GM10248 (cell line): ENCODE measurements around the gene FOXK1.

Experiments used
- CTCF ChIA-PET: fragments of 300-600 bp; sonication (Branson Sonifier 250); formaldehyde crosslinking; extraction: SDS; loops from one replicate; lab custom pipeline; 2021; ENCODE audit warnings: antibody characterized with exemption; lab: Yijun Ruan, JAX
- POLR2A ChIA-PET: fragments of 350-650 bp; sonication (Branson Sonifier 250); formaldehyde crosslinking; extraction: SDS; loops from one replicate; lab custom pipeline; 2020; ENCODE audit warnings: antibody characterized with exemption; lab: Yijun Ruan, JAX
- DNase-seq: peaks from one replicate; pipeline ENCODE4 v3.0.0; 2012; ENCODE audit errors: extremely low spot score
- CTCF ChIP-seq: IDR thresholded peaks from 2 replicates; pipeline ENCODE4 v1.5.1; 2012; ENCODE audit warnings: mild to moderate bottlenecking, low read depth; ENCODE audit errors: extremely low read depth, missing control alignments, control extremely low read depth

Gene FOXK1

GRCh38 chr7:4744391-4745264, 62.5 kb downstream of the FOXK1 start:
- ChIA-PET CTCF (interaction anchor here (1.0 to 5.7 kb wide), 5 partner anchors 10 to 31 kb away, joined by 3 to 22 read pairs (median 4); no protein-coding TSS in a partner anchor), POLR2A (interaction anchor here (0.5 kb wide), 1 partner anchor 19 kb away, joined by 3 read pairs; no protein-coding TSS in a partner anchor)
- TF ChIP-seq CTCF, result no peak
- DNase-seq, result peak; percentile 84

- TF ChIP-seq CTCF, result no peak
- no peak for DNase-seq
- ChIA-PET POLR2A (interaction anchor here (1.3 kb wide), 1 partner anchor 30 kb away, joined by 5 read pairs; the partner anchor contains the start of gene AP5Z1), CTCF (interaction anchor here (1.0 to 5.7 kb wide), 3 partner anchors 11 to 26 kb away, joined by 3 to 22 read pairs (median 4); no protein-coding TSS in a partner anchor)
Measured at GRCh38 chr7:4745265-4745919, 63.3 kb downstream of the FOXK1 start.

GRCh38 chr7:4745971-4746919, 64.2 kb downstream of the FOXK1 start:
- ChIA-PET CTCF (interaction anchor here (1.0 to 5.7 kb wide), 8 partner anchors 8 to 40 kb away, joined by 3 to 22 read pairs (median 3); partner anchors contain the start of gene AP5Z1), POLR2A (interaction anchor here (0.6 to 1.3 kb wide), 2 partner anchors 30 to 384 kb away, joined by 4 to 5 read pairs; partner anchors contain the start of gene AP5Z1)
- TF ChIP-seq CTCF, result no peak
- no peak for DNase-seq

GRCh38 chr7:4747013-4747412, 64.9 kb downstream of the FOXK1 start:
- ChIA-PET CTCF (interaction anchor here (1.0 to 5.7 kb wide), 7 partner anchors 8 to 40 kb away, joined by 3 to 22 read pairs (median 3); no protein-coding TSS in a partner anchor), POLR2A (no interaction called here)
- TF ChIP-seq CTCF, result no peak
- DNase-seq, result no peak

- DNase-seq, result no peak
- no peak for TF ChIP-seq CTCF
- ChIA-PET POLR2A (no interaction called here), CTCF (interaction anchor here (1.3 to 5.7 kb wide), 5 partner anchors 10 to 41 kb away, joined by 3 to 22 read pairs (median 4); no protein-coding TSS in a partner anchor)
Measured at GRCh38 chr7:4747746-4748145, 65.7 kb downstream of the FOXK1 start.
